GM21786 (cell line): Measurements from ENCODE around the gene MAPK1.
"Not testable (repeated sequence)": the region's sequence is repeated elsewhere in the genome, so short reads cannot be mapped to it uniquely, and the experiment has no call there.

Experiments
- ATAC-seq: cut with Tn5 transposase; IDR thresholded peaks from one replicate; pipeline ENCODE4 v1.9.1; 2021; ENCODE audit not compliant: unreplicated experiment

The MAPK1 gene

GRCh38 chr22:21730535-21731308 is 136.7 kb downstream of the MAPK1 start:
- ATAC-seq: no peak

DNA sequence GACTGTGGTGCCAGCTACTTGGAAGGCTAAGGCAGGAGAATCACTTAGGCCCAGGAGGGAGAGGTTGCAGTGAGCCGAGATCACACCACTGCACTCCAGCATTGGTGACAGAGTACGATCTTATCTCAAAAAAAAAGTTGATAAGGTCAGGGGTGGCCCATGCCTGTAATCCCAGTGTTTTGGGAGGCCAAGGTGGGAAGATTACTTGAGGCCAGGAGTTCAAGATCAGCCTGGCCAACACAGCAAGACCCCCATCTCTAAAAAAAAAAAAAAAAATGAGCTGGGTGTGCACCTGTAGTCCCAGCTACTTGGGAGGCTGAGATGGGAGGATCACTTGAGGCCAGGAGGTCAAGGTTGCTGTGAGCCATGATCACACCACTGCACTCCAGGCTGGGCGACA is 138.3 kb downstream of the MAPK1 start:
- not testable (repeated sequence) for ATAC-seq

DNA sequence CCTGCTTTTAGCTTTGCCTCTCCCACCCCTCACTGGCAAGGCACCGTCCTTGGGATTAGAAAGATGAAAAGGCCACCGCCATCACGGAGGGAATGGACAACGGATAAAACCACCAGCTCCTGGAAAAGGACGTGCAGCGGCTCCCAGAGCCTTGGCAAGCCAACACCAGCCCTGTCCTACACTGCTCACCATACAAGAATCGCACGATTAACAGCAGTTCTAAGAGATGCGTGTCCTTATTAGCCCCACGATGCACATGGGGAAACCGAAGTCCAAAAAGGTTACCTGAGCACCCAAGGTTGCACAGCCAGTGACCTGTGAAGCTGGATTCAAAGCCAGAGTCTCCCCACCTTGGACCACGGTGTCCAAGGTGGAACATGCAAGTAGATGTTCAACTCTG is 139.2 kb downstream of the MAPK1 start:
- no peak for ATAC-seq

GRCh38 chr22:21727768-21728167 is 139.7 kb downstream of the MAPK1 start:
- ATAC-seq: no peak

- ATAC-seq: no peak
These were observed 140.3 kb downstream of the MAPK1 start for GRCh38 chr22:21727159-21727558.

GRCh38 chr22:21726650-21727049 is 140.8 kb downstream of the MAPK1 start:
- ATAC-seq: no peak

GRCh38 chr22:21725956-21726649 is 141.3 kb downstream of the MAPK1 start:
- ATAC-seq: no peak

DNA sequence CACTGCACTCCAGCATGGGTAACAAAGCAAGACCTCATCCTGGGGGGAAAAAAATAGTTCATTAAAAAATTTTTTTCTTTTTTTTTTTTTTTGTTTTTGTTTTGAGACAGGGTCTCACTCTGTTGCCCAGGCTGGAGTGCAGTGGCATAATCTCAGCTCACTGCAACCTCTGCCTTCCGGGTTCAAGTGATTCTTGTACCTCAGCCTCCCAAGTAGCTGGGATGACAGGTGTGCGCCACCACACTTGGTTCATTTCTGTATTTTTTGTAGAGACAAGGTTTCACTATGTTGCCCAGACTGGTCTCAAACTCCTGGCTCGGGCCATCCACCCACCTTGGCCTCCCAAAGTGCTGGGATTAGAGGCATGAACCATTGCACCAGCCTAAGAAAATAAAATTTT is 142.9 kb downstream of the MAPK1 start:
- not testable (repeated sequence) for ATAC-seq

DNA sequence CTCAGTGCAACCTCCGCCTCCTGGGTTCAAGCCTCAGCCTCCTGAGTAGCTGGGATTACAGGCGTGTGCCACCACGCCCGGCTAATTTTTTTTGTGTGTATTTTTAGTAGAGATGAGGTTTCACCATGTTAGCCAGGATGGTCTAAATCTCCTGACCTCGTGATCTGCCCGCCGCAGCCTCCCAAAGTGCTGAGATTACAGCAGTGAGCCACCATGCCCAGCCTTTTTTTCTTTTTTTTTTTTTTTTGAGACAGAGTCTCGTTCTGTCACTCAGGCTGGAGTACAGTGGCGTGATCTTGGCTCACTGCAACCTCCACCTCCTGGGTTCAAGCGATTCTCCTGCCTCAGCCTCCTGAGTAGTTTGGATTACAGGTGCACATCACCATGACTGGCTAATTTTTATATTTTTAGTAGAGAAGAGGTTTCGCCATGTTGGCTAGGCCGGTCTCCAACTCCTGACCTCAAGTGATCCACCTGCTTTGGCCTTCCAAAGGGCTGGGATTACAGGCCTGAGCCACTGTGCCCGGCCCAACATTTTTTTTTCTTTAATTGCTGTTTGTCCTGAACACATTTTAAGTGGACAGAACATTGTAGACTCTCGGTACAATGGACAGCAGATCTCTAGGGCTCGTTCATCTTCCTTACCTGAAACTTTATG is 146.1 kb downstream of the MAPK1 start:
- ATAC-seq: not testable (repeated sequence)

DNA sequence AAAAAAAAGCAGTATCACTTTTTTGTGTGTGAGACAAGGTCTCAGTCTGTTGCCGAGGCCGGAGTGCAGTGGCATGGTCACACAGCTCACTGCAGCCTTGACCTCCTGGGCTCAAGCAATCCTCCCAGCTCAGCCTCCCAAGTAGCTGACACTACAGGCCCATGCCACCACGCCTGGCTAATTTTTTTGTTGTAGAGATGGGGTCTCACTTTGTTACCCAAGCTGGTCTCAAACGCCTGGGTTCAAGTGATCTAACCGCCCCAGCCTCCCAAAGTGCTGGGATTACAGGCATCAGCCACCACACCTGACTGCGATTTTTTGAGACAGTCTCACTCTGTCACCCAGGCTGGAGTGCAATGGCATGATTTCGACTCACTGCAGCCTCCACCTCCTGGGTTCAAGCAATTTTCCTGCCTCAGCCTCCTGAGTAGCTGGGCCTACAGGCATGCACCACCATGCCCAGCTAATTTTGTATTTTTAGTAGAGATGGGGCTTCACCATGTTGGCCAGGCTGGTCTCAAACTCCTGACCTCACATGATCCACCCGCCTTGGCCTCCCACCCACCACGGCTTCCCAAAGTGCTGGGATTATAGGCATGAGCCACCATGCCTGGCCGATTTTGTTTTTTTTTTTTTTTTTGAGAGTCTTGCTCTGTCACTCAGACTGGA is 147.1 kb downstream of the MAPK1 start:
- ATAC-seq: not testable (repeated sequence)

DNA sequence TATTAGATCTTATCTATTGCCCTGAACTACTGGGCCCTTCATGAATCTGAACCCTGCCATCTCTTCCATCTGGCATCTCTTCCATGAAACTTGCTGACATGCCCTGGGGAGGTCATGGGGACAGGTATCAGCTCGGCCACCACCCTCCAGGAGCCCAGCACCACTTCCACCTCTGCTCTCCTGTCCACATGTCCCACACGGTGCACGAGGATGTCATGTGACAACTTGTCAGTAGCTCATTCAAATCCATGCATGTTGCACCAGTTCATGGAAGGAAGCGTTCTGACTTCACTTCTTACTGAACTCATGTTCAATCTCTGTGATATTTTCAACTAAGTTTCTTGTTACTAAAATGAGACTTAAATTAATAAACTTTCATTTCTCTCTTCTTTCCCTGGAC is 148.4 kb downstream of the MAPK1 start:
- no peak for ATAC-seq

DNA sequence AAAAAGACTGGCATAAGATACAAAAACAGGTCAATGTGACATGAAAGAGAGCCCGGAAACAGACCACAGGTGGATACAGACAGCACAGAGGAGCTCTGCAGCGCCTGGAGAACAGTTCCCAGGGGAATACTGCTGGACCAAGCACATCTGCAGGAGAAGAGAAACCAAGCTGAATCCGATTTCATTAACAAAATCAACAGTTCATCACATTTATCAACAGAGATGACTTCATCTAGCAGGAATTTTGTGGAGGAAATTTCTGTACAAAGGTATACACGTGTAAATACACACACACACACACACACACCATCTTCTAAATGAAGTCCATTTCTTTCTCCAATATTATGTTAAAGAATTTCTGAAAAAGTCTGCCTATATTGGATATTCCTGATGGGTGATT is 148.9 kb downstream of the MAPK1 start:
- no peak for ATAC-seq

DNA sequence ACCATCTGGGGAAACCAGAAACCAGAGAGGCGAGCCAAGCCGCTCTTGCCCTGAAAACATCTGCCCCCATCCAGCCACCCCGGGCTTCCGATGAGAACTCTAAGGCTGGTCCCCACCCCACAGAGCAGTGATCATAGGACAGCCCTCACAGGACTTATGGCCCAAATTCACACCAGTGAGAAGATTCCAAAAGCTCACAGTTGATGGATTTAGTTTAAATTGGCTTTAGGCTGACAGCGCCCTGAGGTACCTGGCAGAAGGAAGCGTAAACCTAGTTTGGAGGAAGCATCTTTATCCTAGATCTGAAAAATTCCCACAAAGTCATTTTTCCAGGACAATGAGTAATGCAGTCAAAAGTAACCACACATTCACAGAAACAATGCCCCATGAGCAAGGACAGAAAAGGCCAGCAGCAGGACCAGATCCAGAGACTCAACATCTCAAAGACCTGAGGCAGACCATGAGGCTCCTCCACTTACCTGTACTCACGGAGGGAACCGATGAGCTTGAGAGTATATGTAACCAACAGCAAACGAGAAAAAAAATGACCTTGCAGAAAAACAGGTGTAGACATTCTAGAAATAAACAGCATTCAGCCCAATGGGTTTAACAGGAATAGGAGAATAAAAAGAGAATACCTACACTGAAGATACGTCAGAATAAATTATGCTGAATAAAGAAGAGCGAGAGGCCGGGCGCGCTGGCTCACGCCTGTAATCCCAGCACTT is 150.9 kb downstream of the MAPK1 start:
- ATAC-seq: not testable (repeated sequence)

GRCh38 chr22:21714786-21715185 is 152.7 kb downstream of the MAPK1 start:
- ATAC-seq: no peak

- ATAC-seq: no peak
These were observed 153.2 kb downstream of the MAPK1 start for GRCh38 chr22:21714059-21714770.

- ATAC-seq: no peak
These were observed 153.9 kb downstream of the MAPK1 start for GRCh38 chr22:21713428-21714058.

DNA sequence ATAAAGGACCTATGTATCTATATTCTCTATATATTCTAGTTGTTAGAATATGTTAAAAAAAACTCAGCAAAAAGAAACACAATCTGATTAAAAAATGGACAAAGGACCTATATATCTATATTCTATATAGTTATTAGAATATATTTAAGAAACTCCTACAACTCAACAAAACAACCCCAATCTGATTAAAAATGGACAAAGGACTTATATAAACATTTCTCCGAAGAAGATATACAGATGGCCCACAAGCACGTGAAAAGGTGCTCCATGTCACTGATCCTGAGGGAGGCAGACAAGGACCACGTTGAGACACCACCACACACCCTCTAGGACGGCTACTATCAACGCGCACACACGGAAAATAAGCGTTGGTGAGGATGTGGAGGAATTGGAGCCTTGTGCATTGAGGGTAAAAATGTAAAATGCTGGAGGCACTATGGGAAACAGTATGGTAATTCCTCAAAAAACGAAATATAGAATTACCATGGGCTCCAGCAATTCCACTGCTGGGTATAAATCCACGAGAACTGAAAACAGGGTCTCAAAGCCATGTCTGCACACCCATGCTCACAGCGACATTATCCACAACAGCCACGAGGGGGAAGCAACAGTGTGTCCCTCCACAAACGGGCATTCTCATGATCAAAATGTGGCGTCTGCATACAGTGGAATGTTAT is 154.6 kb downstream of the MAPK1 start:
- no peak for ATAC-seq

DNA sequence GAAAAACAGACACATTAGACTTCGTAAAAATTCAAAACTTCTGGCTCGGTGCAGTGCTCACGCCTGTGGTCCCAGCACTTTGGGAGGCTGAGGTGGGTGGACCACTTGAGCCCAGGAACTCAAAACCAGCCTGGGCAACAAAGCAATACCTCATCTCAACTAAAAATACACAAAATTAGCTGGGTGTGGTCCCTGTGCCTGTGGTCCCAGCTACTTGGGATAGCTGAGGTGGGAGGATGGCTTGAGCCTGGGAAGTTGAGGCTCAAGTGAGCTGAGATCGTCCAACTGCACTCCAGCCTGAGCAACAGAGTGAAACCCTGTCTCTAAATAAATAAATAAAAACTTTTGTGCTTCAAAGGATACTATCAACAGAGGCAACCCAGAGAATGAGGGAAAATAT is 155.6 kb downstream of the MAPK1 start:
- no peak for ATAC-seq

DNA sequence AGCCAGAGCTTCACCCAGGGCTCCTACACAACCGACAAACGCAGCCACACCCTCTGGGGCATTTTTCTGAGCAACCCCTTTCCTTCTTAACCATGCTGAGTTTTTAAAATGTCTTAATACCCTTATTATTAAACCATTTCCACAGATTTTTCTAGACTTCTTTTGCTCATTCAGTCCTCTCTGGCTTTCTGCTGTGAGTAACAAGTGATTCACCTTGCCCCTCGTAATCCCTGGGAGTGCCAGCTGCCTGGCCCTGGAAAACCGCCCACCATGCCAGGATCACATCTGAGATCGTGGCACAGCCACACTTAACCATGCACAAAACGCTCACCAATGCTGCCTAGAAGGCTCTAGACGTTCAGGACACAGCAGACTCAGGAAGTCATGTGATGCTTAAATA is 157.3 kb downstream of the MAPK1 start:
- no peak for ATAC-seq
